ENCODE results near the gene BAIAP2L1.

Gene BAIAP2L1

GRCh38 chr7:98278408-98278807, 122.5 kb downstream of the BAIAP2L1 start:
- no peak for DNase-seq (ENCODE audit: extremely low read depth, low read depth)
- no peak for TF ChIP-seq CTCF (IDR thresholded peaks at IDR 0.05; ENCODE audit: low read depth, low read length)

- DNase-seq (ENCODE audit: extremely low read depth, low read depth), result peak; percentile 62
Observed at GRCh38 chr7:98276241-98276761, 124.6 kb downstream of the BAIAP2L1 start.

GRCh38 chr7:98267303-98267702, 133.6 kb downstream of the BAIAP2L1 start:
- no peak for DNase-seq (ENCODE audit: extremely low read depth, low read depth)
- no peak for TF ChIP-seq CTCF (IDR thresholded peaks at IDR 0.05; ENCODE audit: low read depth, low read length)

More at GRCh38 chr7:98276241-98276761, 124.6 kb downstream of the BAIAP2L1 start:
- no peak for TF ChIP-seq CTCF (IDR thresholded peaks at IDR 0.05; ENCODE audit: low read depth, low read length)

- DNase-seq (ENCODE audit: extremely low read depth, low read depth), result no peak
- TF ChIP-seq CTCF (IDR thresholded peaks at IDR 0.05; ENCODE audit: low read depth, low read length), result peak; percentile 53
Observed at GRCh38 chr7:98266840-98267239, 134.1 kb downstream of the BAIAP2L1 start.

- TF ChIP-seq CTCF (IDR thresholded peaks at IDR 0.05; ENCODE audit: low read depth, low read length), result no peak
- no peak for DNase-seq (ENCODE audit: extremely low read depth, low read depth)
Observed at GRCh38 chr7:98265841-98266271, 135.0 kb downstream of the BAIAP2L1 start.

- no peak for TF ChIP-seq CTCF (IDR thresholded peaks at IDR 0.05; ENCODE audit: low read depth, low read length)
- no peak for DNase-seq (ENCODE audit: extremely low read depth, low read depth)
Observed at GRCh38 chr7:98257701-98258100, 143.2 kb downstream of the BAIAP2L1 start.

GRCh38 chr7:98256431-98256830, 144.5 kb downstream of the BAIAP2L1 start:
- no peak for DNase-seq (ENCODE audit: extremely low read depth, low read depth)
- TF ChIP-seq CTCF (IDR thresholded peaks at IDR 0.05; ENCODE audit: low read depth, low read length), result no peak

Data from AG09319 (cell line).